GM18907 (cell line): Measurements from ENCODE around the gene XPO4.

Experiments used
- ATAC-seq: cut with Tn5 transposase; IDR thresholded peaks from one replicate; pipeline ENCODE4 v1.9.1; 2021; ENCODE audit warnings: mild to moderate bottlenecking, moderate library complexity; ENCODE audit not compliant: unreplicated experiment

The XPO4 gene

DNA sequence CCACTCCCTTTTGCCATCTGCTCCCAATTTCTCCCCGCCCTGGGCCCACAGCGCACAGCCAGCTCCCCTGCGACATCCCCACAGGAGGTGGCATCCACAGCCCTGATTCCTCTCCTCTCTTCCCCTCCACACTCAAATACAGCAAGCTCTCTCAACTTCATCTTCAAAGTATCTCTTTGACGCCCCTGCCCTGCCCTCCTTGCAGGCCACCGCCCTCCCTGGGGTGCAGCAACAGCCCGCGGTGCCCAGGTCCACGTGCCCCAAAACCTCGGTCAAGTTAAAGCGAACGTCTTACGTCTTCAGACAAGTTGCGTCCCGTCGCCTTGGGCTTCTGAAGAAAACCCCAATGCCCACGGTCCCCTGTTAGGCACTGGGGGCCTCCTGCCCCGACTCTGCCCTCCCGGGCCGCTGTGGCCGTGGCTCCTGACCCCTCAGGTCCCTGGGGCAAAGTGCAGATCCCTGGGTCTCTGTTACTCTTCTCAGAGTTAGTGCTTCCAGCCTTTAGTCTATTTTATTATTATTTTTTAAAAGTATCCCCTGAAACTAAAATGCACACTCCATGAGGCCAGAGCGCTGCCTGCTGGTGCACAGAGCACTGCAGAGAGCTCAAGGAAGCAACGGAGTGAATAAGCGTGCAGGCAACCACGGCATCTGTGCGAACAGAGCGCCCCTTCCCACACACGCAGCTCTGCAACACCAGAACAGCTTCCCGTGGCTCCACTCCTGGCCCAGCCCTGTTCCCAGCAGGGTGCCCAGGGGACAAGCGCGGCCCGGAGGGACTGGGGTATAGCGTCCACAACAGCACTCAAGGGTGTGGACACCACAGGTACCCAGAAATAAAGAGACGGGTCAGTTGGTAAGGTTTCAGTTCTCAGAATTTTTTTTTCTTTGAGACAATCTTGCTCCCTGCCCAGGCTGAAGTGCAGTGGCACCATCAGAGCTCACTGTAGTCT is 172.6 kb downstream of the XPO4 start:
- no peak for ATAC-seq

DNA sequence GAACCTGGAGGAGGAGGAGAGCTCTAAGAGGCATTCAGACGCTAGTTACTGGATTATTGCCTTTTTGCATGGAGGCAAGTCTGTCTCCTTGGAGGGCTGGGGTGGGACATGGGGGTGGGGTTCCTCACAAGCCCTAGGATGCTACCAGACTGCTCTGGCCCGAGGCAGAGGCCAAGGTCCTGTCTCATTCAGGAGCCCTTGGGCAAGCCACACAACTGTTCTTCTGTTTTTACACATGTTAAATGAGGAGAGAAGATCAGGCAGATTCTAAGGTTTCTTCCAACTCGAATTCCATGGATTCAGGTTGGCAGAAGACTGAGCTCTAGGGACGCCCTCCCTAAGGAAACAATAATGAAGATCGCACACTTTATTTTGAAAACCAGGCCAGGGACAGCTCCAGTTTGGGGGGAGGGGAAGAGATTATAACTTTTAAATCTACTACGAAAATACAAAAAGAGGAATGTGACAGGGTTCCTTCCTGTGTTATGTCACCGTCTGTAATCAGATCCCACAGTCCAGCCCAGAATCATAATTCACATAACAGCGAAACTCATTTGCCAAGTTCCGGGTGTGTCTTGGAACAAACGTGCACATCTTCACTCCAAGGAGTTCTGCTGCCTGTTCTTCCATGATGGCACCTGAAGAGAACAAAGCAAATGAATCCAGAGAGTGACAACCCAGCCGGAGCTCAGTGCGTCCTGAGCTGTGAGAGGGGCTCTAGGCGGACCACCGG is 173.8 kb downstream of the XPO4 start:
- no peak for ATAC-seq

DNA sequence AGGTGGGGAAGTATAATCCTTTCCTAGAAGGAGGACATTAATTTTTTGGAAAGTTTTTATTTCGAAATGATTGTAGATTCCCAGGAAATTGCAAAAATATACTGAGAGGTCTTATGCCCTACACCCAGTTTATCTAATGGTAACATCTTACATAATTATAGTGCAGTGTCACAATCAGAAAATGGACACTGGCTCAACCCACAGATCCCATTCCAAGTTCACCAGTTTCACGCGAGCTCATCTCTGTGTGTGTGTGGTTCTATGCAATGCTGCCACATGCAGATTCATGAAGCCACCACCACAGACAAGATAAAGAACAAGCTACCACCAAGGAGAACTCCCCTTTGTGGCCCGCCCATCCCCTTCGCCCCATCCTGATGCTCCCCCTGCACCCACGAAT is 174.7 kb downstream of the XPO4 start:
- ATAC-seq, result no peak
